PC-9 (cell line): ENCODE data around the gene PRICKLE4. TPM values are rescaled to one million over a fixed set of nuclear protein-coding genes. Genes with fewer than 3 reads are reported as not detected.
A peak's percentile ranks its signal among the peaks of the same experiment; 100 is the strongest.

Experiments used
- BruUV-seq: library from RNA; stranded (reverse); fragments of 400-500 nt; replicated peaks from 2 replicates; lab custom pipeline; 2021; lab: Mats Ljungman, UMichigan
- CTCF ChIA-PET: fragments of 300-600 bp; sonication (Branson Sonifier 250); formaldehyde crosslinking; loops from one replicate; lab custom pipeline; 2022; ENCODE audit warnings: antibody characterized with exemption; lab: Charles Lee
- POLR2A ChIA-PET: fragments of 300-600 bp; sonication (Branson Sonifier 250); formaldehyde crosslinking; loops from one replicate; lab custom pipeline; 2022; ENCODE audit warnings: antibody characterized with exemption; ENCODE audit not compliant: unreplicated experiment; lab: Charles Lee
- DNase-seq, 2 experiments: peaks; one replicate each; pipeline versions ENCODE4 v3.0.0 to v3.0.0-alpha.2; 2015 to 2022; ENCODE audit warnings: mixed read lengths in 1 of 2
- H2AFZ ChIP-seq: fragments of 200-600 bp; sonication (generic); 2 replicates; pipeline ENCODE4 v1.8.1; 2017; ENCODE audit warnings: antibody characterized with exemption
- H3F3A ChIP-seq: fragments of 200-600 bp; sonication (generic); 2 replicates; pipeline ENCODE4 v1.8.1; 2017; ENCODE audit warnings: antibody characterized with exemption, mild to moderate bottlenecking, low read depth; ENCODE audit not compliant: insufficient read depth
- H3K27ac ChIP-seq: fragments of 200-600 bp; sonication (generic); 2 replicates; pipeline ENCODE4 v1.6.1; 2016; ENCODE audit warnings: mixed run types
- H3K27me3 ChIP-seq: fragments of 200-600 bp; sonication (generic); 2 replicates; pipeline ENCODE4 v1.6.1; 2016; ENCODE audit warnings: low read depth, mixed run types; ENCODE audit not compliant: insufficient read depth
- H3K36me3 ChIP-seq: fragments of 200-600 bp; sonication (generic); 2 replicates; pipeline ENCODE4 v1.6.1; 2016; ENCODE audit warnings: low read depth, mixed run types
- H3K4me1 ChIP-seq: fragments of 200-600 bp; sonication (generic); replicated peaks from 2 replicates; pipeline ENCODE4 v1.6.1; 2016; ENCODE audit warnings: mixed run types; ENCODE audit not compliant: insufficient read depth
- H3K4me2 ChIP-seq: fragments of 200-600 bp; sonication (generic); 2 replicates; pipeline ENCODE4 v1.6.1; 2017; ENCODE audit warnings: mixed run types
- H3K4me3 ChIP-seq: fragments of 200-600 bp; sonication (generic); 2 replicates; pipeline ENCODE4 v1.6.1; 2016; ENCODE audit warnings: mixed run types
- H3K79me2 ChIP-seq: fragments of 200-600 bp; sonication (generic); 2 replicates; pipeline ENCODE4 v1.6.1; 2017; ENCODE audit warnings: low read depth, mixed run types
- H3K9me2 ChIP-seq: fragments of 200-600 bp; sonication (generic); 2 replicates; pipeline ENCODE4 v1.8.1; 2017; ENCODE audit warnings: mild to moderate bottlenecking; ENCODE audit not compliant: insufficient read depth
- H3K9me3 ChIP-seq: fragments of 200-600 bp; sonication (generic); 2 replicates; pipeline ENCODE4 v1.8.1; 2016; ENCODE audit warnings: low read depth; ENCODE audit not compliant: insufficient read depth
- H4K20me1 ChIP-seq: fragments of 200-600 bp; sonication (generic); 2 replicates; pipeline ENCODE4 v1.8.1; 2017; ENCODE audit not compliant: insufficient read depth
- EZH2 ChIP-seq: fragments of 200-600 bp; sonication (generic); IDR thresholded peaks from 2 replicates; pipeline ENCODE4 v1.8.0; 2017; ENCODE audit warnings: antibody characterized with exemption, low read depth
- intact Hi-C: fragments of 100-400 bp; cut with micrococcal nuclease; formaldehyde crosslinking; loops from one replicate; pipeline ENCODE4 v1.10.0; 2022; ENCODE audit not compliant: unreplicated experiment
- total RNA-seq: library from RNA; stranded (reverse); gene quantifications from 2 replicates; pipeline ENCODE4 v1.2.3, GENCODE V29; 2021
- TF ChIP-seq, protein P1 (sequence below): fragments of 200-600 bp; sonication (generic); conservative IDR thresholded peaks from 2 replicates; pipeline ENCODE4 v1.6.1; 2017; ENCODE audit warnings: mixed run types, antibody characterized with exemption, mild to moderate bottlenecking, moderate library complexity

Gene PRICKLE4
- total RNA-seq, 1 experiment from 2014 or later: 9.2 TPM

DNA sequence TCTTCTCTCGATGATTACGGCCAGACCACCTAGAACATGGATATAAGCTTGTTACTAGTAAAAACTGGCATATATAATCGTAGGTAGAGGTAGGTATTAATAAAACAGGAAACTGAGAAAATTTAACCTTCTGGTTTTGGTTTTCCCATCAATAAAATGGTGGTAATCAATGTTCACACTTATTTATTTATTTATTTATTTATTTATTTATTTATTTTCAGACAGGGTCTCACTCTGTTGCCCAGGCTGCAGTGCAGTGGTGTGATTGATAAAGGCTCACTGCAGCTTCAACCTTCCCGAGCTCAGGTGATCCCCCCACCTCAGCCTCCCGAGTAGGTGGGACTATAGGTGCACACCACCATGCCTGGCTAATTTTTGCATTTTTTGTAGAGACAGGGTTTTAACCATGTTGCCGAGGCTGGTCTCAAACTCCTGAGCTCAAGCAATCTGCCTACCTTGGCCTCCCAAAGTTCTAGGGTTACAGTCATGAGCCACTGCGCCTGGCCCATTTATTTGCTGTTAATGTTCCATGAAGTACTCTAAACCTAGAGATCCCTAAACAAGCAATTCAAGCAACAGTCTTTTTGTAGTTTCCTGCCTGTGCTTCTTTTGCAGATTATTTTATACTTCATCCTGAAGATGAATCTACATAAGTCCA lies 18.4 kb downstream of the PRICKLE4 start:
- no peak for DNase-seq
- no peak overlapping the region for H3K4me3 ChIP-seq
- H2AFZ ChIP-seq: no peak overlapping the region
- no peaks in the 10 kb centered on the region for H4K20me1 ChIP-seq
- no peaks in the 10 kb centered on the region for H3K79me2 ChIP-seq
- no peaks in the 10 kb centered on the region for H3K27me3 ChIP-seq
- no peak overlapping the region for H3K27ac ChIP-seq
- H3K9me2 ChIP-seq: no peaks in the 10 kb centered on the region
- no TSS peak for BruUV-seq
- H3F3A ChIP-seq: peaks cover 15% of the 10 kb centered on the region; the same call in 1 of the 2 replicates
- CTCF ChIA-PET: no interaction called here
- no peaks in the 10 kb centered on the region for H3K36me3 ChIP-seq
- H3K4me1 ChIP-seq: no peaks in the 10 kb centered on the region
- H3K9me3 ChIP-seq: no peaks in the 10 kb centered on the region
- H3K4me2 ChIP-seq: no peak overlapping the region
- no peak for TF ChIP-seq EZH2
- TF ChIP-seq, protein P1, sequence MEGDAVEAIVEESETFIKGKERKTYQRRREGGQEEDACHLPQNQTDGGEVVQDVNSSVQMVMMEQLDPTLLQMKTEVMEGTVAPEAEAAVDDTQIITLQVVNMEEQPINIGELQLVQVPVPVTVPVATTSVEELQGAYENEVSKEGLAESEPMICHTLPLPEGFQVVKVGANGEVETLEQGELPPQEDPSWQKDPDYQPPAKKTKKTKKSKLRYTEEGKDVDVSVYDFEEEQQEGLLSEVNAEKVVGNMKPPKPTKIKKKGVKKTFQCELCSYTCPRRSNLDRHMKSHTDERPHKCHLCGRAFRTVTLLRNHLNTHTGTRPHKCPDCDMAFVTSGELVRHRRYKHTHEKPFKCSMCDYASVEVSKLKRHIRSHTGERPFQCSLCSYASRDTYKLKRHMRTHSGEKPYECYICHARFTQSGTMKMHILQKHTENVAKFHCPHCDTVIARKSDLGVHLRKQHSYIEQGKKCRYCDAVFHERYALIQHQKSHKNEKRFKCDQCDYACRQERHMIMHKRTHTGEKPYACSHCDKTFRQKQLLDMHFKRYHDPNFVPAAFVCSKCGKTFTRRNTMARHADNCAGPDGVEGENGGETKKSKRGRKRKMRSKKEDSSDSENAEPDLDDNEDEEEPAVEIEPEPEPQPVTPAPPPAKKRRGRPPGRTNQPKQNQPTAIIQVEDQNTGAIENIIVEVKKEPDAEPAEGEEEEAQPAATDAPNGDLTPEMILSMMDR: no peak
- intact Hi-C loops: no loop called here
- POLR2A ChIA-PET: no interaction called here

DNA sequence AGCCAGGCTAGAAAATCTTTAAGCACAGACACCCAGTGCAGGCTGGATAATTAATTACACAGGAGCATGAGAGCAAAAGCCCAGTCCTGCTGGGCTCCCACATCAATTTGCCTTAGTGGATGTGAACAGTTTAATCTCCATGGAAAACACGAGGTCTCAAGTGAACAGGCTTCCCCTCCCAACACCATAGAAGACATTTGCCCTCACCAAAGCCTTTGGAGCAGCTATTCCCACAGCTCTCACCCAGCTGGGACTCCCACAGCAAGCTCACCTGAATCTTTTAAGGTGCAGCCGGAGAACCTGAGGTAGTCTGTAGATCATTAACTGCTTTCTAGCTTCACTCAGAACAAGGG lies 19.0 kb downstream of the PRICKLE4 start:
- Histone ChIP-seq H3K36me3 (no peaks in the 10 kb centered on the region), H4K20me1 (no peaks in the 10 kb centered on the region), H3K27me3 (no peaks in the 10 kb centered on the region), H2AFZ (no peak overlapping the region), H3K4me2 (no peak overlapping the region), H3K9me3 (no peaks in the 10 kb centered on the region), H3K27ac (no peak overlapping the region), H3F3A (peaks cover 15% of the 10 kb centered on the region; the same call in 1 of the 2 replicates), H3K4me3 (no peak overlapping the region), H3K79me2 (no peaks in the 10 kb centered on the region), H3K4me1 (no peaks in the 10 kb centered on the region), H3K9me2 (no peaks in the 10 kb centered on the region)
- CTCF ChIA-PET: no interaction called here
- no TSS peak for BruUV-seq
- POLR2A ChIA-PET: no interaction called here
- intact Hi-C loops: no loop called here
- no peak for DNase-seq
- TF ChIP-seq EZH2: no peak
- TF ChIP-seq, protein P1: no peak

DNA sequence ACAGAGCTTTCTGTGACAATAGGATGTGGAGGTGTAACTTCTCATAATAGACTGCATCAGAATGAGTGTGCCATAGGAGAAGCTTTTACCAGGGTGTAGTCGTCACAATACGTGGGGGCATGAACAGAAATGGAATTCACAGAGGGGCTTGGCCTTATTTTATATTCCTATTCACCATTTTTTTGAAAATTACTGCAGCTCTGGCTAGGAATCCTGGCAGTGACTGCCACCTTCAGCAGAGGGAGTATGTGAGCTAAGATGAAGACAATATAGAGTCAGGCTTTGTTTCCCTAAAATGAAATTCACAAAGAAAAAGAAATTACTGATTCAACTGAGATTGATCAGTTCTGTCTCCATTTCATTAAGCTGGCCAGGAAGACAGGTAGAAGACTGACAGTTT lies 20.8 kb downstream of the PRICKLE4 start:
- BruUV-seq: no TSS peak
- POLR2A ChIA-PET: interaction anchor here (0.7 kb wide), 2 partner anchors 242 to 291 kb away, joined by 3 to 7 read pairs; no protein-coding TSS in a partner anchor
- Histone ChIP-seq H3F3A (peaks cover 5% of the 10 kb centered on the region; the same call in 1 of the 2 replicates), H3K9me3 (no peaks in the 10 kb centered on the region), H2AFZ (no peak overlapping the region), H3K4me2 (no peak overlapping the region), H3K36me3 (no peaks in the 10 kb centered on the region), H3K27me3 (no peaks in the 10 kb centered on the region), H3K9me2 (no peaks in the 10 kb centered on the region), H3K4me3 (no peak overlapping the region), H3K79me2 (no peaks in the 10 kb centered on the region), H4K20me1 (no peaks in the 10 kb centered on the region), H3K4me1 (no peaks in the 10 kb centered on the region), H3K27ac (no peak overlapping the region)
- intact Hi-C loops: loop anchor here (1.0 to 5.0 kb wide), 3 partner anchors 121 to 243 kb away; partner anchors contain the start of genes BYSL and MED20
- DNase-seq: peak in 1 of 2 experiments; percentile 25
- CTCF ChIA-PET: interaction anchor here (0.6 to 1.2 kb wide), 3 partner anchors 118 to 249 kb away, joined by 4 to 6 read pairs (median 4); partner anchors contain the start of gene TAF8
- TF ChIP-seq, protein P1: peak; percentile 72
- no peak for TF ChIP-seq EZH2
